HG03575 (cell line): ENCODE results near the gene DCLK1.
"Not testable (repeated sequence)": the region's sequence is repeated elsewhere in the genome, so short reads cannot be mapped to it uniquely, and the experiment has no call there.

ENCODE experiments used
- ATAC-seq: cut with Tn5 transposase; IDR thresholded peaks from one replicate; pipeline ENCODE4 v1.9.1; 2021; ENCODE audit not compliant: unreplicated experiment, insufficient number of reproducible peaks, low FRiP score; ENCODE audit errors: extremely low read depth

DCLK1 gene

GRCh38 chr13:36133950-36134626 is 2.9 kb upstream of the DCLK1 start:
- ATAC-seq: no peak

GRCh38 chr13:36132376-36132775 is 1.2 kb upstream of the DCLK1 start:
- no peak for ATAC-seq

- no peak for ATAC-seq
Observed at GRCh38 chr13:36131931-36132297, 732 bp upstream of the DCLK1 start.

GRCh38 chr13:36130552-36131221 is 495 bp downstream of the DCLK1 start:
- ATAC-seq: no peak

- no peak for ATAC-seq
Observed at GRCh38 chr13:36130193-36130551, 1.0 kb downstream of the DCLK1 start.

GRCh38 chr13:36129539-36129938 is 1.6 kb downstream of the DCLK1 start:
- no peak for ATAC-seq

GRCh38 chr13:36126491-36126890 is 4.7 kb downstream of the DCLK1 start:
- ATAC-seq: no peak

GRCh38 chr13:36125841-36126240 is 5.3 kb downstream of the DCLK1 start:
- no peak for ATAC-seq

- ATAC-seq: no peak
Observed at GRCh38 chr13:36124236-36124822, 6.9 kb downstream of the DCLK1 start.

- no peak for ATAC-seq
Observed at GRCh38 chr13:36115306-36115705, 15.9 kb downstream of the DCLK1 start.

GRCh38 chr13:36114233-36114632 is 16.9 kb downstream of the DCLK1 start:
- ATAC-seq: no peak

GRCh38 chr13:36108954-36109353 is 22.2 kb downstream of the DCLK1 start:
- no peak for ATAC-seq

- no peak for ATAC-seq
Observed at GRCh38 chr13:36108342-36108741, 22.8 kb downstream of the DCLK1 start.

GRCh38 chr13:36107521-36107920 is 23.7 kb downstream of the DCLK1 start:
- ATAC-seq: no peak

- no peak for ATAC-seq
Observed at GRCh38 chr13:36105726-36106125, 25.5 kb downstream of the DCLK1 start.

- no peak for ATAC-seq
Observed at GRCh38 chr13:36102721-36103120, 28.5 kb downstream of the DCLK1 start.

GRCh38 chr13:36101907-36102306 is 29.3 kb downstream of the DCLK1 start:
- not testable (repeated sequence) for ATAC-seq

GRCh38 chr13:36101157-36101556 is 30.0 kb downstream of the DCLK1 start:
- no peak for ATAC-seq

- no peak for ATAC-seq
Observed at GRCh38 chr13:36098080-36098479, 33.1 kb downstream of the DCLK1 start.
